ENCODE results near the gene C1QL1.

Gene C1QL1

DNA sequence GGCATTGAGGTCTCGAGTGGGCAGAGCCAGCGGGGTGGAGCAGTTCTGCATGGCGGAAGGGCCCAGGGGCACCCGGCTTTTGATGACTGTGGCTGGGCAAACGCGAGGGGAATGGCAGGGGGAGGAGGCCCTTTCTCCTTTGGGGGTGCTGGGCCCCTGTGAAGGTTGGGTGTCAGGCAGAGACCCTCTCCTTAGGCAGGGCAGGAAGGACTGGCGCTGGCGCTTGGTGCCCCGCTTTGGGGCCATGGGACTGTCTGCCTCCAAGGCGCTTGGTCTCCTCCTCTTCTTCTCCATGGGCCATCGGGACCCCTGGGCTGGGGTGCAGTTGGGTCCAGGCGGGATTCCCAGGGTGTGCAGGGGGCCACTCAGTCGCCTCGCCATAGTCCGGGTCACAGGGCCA lies 40.0 kb downstream of the C1QL1 start:
- no peak for DNase-seq

DNA sequence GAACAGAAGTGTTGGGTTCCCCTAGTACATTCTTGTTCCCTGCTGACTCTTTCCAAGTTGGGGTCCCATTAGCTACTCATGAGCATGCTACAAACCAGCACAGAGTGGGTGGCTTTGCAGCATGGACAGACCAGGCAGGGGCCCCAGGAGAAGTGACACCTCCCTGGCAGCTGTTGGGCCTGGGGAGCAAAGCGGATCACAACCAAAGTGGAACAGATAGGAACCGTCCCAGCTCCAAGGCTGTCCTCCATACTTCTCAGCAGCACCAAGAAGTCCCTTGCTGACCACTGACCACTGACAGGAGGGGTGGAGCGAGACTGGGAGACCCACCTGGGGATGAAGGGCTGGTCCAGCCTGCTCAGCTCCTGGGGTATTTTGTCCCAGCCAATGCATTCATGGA lies 40.4 kb downstream of the C1QL1 start:
- no peak for DNase-seq

- no peak for DNase-seq
Measured at GRCh38 chr17:44926821-44927525, 41.1 kb downstream of the C1QL1 start.

DNA sequence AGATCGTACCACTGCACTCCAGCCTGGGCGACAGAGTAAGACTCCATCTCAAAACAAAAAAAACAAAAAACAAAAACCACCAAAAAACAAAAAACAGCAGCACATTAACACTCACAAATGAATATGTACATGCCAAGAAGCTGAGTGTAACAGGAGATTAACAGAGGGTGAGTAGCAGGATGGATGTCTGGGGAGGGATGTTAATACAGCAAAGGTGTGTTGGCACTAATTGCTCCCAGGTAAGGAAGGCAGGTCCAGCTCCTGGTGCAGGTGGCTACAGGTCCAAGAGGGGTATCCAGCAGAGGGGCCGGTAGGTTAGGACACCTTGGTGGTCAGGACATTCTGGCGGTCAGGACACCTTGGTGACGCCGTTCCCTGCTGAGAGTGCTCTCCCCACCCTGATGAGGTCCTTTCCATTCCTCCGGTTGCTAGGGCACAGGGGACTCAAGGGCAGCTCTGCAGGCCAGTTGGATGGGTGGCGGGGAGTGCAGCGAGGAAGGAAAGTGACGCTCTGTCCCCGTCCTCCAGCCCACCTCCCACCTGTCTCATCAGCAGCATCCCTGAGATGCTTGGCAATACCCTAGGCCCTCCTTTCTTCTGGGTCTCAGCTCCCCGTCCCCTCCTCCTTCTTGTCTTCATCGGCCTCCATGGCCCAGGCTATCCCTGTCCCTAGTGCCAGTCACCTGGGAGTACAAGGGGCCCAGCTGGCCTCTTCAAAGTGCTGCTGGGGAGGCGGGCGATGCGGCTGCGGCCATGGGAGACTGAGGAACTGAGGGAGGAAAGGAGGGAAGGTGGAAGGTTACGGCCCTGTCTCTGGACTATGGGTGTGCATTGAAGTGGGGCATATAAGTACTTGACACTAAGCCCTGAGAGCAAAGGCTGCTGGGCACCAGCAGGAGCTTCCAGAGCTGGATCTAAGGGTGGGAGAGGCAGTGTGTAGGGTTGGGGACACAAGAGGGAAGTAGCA lies 42.1 kb downstream of the C1QL1 start:
- DNase-seq: no peak

GRCh38 chr17:44924107-44924544 lies 44.0 kb downstream of the C1QL1 start:
- no peak for DNase-seq

DNA sequence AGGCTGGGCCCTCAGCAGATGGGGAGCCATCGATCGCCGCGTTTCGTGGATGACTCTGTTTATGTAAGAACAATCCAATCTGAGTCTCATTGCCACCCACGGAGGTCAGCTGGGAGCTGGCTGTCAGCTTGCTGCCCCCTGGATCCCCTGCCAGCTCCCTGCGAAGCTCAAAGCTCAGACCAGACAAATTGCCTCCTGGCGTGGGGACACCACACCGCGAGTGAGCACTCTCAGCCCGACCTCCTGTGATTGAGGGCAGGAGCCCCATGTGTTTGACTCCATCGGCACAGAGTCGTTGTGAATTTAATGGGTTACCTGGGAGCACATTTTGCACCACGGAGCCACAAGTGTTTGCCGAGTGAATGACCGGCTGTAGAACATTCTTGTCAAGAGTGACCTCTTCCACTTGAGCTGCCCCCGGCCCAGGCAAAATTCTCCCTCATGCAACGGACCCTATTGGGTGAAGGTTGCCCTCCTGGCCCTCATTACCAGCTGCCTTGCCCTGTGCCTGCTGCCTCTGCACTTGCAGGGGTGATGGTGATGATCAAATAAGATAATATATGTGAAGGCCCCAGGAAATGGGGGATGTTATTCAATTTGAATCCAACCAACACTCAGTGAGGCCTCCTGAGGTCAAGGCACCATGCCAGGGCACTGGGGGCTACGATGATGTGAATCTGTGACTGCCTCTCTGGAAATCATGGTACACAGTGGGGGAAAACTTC lies 45.2 kb downstream of the C1QL1 start:
- DNase-seq: no peak

- DNase-seq: no peak
Measured at GRCh38 chr17:44922136-44922535, 46.0 kb downstream of the C1QL1 start.

- no peak for DNase-seq
Measured at GRCh38 chr17:44921122-44921882, 46.8 kb downstream of the C1QL1 start.

GRCh38 chr17:44920565-44920940 lies 47.5 kb downstream of the C1QL1 start:
- DNase-seq: no peak

GRCh38 chr17:44919885-44920564 lies 48.1 kb downstream of the C1QL1 start:
- peak; percentile 73 for DNase-seq

DNA sequence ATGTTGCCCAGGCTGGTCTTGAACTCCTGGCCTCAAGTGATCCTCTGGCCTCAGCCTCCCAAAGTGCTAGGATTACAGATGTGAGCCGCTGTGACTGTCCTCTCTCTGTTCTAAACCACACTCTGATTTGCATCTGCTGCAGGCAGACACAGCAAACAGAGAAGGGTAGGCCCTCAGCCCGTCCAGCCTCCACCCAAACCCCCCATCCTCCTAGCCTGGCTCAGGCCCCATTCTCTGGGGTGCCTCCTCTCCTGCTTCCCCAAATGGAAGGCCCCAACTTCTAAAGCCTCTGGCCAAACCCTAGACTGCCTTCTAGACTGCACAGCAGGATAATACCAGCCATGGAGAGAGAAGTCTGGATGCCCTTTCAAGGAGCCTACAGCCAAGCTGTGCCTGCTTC lies 48.7 kb downstream of the C1QL1 start:
- DNase-seq: no peak

DNA sequence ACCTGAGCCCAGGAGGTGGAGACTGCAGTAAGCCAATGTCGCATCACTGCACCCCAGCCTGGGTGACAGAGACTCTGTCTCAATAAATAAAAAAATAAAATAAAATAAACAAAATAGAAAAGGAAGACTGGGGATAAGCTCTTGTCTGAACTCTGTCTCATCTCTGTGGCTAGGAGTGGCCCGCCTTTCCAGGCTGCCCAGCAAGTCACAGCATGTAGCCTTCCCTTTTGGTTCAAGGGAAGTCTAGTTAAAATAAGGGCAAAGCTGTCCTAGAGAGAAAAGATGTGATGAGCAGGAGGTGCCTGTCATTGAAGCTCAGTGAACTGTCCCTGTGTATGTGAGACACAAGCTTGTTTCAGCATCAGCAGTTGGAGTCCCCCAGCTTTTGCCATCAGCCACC lies 50.1 kb downstream of the C1QL1 start:
- DNase-seq: no peak

DNA sequence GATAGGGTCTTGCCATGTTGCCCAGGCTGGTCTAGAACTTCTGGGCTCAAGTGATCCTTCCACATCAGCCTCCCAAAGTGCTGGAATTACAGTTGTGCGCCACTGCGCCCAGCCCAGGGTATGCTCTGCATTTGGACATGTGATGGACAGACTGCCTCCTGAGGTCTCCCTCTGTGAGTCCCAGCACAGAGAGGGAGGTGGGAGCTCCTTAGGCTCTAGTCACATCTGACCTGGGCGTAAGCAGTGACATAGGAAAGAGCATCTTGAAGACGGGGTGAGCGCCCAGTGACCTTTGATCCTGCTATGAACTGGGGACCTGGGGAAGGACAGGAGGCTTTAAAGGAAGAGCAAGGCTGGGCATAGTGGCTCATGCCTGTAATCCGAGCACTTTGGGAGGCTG lies 50.6 kb downstream of the C1QL1 start:
- DNase-seq: no peak

- no peak for DNase-seq
Measured at GRCh38 chr17:44916781-44917241, 51.3 kb downstream of the C1QL1 start.

DNA sequence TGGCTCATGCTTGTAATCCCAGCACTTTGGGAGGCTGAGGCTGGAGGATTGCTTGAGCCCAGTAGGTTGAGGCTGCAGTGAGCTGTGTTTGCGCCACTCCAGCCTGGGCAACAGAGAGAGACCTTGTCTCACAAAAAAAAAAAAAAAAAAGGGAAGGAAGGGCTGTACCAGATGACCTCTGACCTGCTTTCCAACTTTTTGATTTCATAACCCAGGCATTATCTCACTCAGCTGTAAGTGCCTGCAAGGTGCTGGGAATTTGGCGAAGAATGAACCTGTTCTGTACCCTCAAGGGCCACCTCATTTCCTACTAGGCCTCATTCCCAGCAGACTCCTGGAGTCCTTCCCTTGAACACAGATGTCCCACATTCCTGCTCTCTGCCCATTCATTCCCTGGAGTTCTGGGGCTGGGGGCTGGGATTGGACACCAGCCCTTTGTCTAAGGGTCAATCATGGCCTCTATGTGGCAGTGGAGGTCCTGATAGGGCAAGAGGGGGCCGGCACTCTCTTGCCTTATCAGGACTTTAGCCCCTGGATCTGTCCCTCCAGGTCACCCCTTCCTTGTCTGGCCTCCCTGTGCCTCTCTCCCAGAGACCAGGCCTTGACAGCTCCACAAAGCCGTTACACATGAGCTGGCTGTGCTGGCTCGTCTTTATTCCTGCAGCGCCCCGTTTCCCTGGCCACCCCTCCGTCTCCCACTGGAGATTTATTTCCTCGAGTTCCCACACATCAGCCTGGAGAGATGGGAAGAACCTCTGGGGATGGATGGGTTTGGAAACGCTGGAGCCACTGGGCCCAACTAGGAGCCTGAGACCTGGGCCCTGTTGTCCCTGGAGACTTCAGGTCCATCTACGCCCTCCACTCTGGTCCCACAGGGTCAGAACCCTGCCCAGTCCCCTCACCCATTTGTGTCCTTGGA lies 52.0 kb downstream of the C1QL1 start:
- no peak for DNase-seq

GRCh38 chr17:44915321-44915726 lies 52.8 kb downstream of the C1QL1 start, which contains the start of gene GFAP:
Gene GFAP (minus strand): TSS chr17:44915500. CDS start chr17:44915486, 14 bp downstream.
- DNase-seq: no peak

- no peak for DNase-seq
Measured at GRCh38 chr17:44914698-44915271, 53.3 kb downstream of the C1QL1 start.

DNA sequence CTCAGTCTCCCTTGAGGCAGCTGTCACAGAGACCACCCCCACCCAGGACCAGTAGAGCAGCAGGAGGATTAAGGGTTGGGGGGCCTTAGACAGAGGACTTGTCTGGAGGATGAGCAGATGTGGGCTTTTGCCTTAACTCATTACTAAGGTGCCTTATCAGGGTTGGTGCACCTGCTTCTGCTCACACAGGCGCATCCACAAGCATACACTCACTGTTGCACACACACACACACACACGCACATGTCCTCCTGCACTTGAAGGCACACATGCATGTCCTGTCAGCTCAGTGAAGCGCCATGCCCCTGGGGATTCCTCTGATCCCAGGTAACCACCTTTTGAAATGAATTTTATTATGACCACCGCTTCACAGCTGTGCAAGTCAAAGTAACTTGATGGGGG lies 54.0 kb downstream of the C1QL1 start:
- DNase-seq: no peak

DNA sequence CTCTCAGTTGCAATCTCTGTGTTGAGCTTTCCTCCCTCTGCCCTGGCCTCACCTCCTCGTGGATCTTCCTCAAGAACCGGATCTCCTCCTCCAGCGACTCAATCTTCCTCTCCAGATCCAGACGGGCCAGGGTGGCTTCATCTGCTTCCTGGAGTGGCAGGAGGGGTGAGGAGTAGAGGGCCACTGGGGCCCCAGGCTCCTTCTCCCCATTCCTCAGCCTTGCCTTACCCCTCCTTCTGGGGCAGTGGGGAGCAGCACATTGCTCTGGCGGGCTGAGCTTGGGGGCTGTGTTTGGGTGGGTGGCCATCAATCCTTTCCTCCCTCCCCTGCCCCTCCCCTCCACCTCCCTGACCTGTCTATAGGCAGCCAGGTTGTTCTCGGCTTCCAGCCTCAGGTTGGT lies 54.4 kb downstream of the C1QL1 start:
- DNase-seq: no peak

Data from HCEC 1CT (cell line).